GM21717 (cell line): ENCODE measurements around the gene PIK3CB.

Experiments
- ATAC-seq: cut with Tn5 transposase; IDR thresholded peaks from one replicate; pipeline ENCODE4 v1.9.1; 2021; ENCODE audit warnings: mild to moderate bottlenecking, moderate library complexity; ENCODE audit not compliant: unreplicated experiment

Gene PIK3CB

GRCh38 chr3:138834596-138835396 lies at the start of gene PIK3CB:
Gene PIK3CB (minus strand): TSS chr3:138834928. CDS start chr3:138759343, 75,585 bp downstream.
- peak; percentile 89 for ATAC-seq

DNA sequence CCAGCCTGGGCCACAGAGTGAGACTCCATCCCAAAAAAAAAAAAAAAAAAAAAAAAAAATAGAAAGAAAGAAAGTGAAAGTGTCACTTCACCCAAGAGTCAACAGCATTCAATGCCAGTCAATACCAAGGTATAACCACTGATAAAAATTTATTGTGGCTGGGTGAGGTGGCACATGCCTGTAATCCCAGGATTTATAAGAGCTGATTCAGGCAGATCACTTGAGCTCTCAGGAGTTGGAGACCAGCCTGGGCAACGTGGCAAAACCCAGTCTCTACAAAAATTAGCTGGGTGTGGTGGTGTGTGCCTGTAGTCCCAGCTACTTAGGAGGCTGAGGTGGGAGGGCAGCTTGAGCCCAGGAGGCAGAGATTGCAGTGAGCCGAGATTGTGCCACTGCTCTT lies 46.5 kb upstream of the PIK3CB start:
- no peak for ATAC-seq

DNA sequence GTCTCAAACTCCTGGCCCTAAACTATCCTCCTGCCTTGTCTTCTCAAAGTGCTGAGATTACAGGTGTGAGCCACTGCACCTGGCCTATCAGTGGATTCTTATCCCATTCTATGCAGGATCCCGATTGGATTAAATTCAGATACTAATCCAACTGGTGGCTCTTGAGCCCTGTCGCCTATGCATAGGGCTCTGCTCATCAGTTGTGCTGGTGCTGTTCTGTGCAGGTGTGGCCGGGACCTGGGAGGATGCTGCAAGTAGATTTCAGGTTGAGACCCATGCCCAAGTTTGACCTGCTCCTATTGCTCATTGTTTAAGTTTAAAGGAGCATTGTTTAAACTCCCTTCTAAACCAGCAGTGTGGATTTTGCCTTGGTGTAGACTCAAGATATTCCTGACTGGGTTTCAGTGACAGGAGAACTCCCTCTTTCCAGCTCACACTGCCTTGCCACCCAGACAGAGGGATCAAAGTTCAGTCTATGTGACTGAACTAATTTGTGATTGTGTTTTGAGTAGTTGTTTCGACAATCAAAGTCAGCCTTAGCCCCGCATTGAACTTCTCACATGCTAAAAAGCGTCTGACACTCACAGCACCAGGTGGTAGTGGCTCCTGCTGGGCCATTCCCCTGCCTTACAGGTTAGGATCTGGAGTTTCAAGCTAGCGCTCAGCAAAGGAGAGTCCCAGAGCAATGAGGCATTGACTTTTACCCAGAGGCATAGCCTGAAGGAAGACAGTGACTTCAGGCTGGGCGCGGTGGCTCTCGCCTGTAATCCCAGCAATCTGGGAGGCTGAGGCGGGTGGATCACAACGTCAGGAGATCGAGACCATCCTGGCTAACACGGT lies 45.0 kb upstream of the PIK3CB start:
- ATAC-seq: no peak

DNA sequence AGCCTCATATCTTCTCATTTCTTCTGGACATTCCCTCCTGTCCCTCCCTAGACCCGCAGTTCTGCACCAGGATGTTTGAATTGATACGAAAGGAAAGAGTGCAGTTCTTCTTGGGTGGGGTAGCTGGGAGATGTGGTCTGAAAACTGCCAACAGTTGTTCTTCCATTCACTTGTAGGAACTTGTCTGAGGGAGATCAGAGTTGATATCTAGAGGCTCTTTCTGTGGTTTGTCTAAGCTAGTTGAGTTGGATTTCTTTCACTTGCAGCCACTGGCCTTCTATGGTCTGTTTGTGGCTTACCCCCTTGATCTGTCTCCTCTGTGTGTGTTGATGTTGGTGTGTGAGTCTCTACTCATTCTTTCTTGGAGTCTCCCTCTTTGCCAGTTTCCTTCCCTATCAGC lies 42.5 kb upstream of the PIK3CB start:
- ATAC-seq: no peak

GRCh38 chr3:138875754-138876664 lies 41.3 kb upstream of the PIK3CB start:
- ATAC-seq: no peak

GRCh38 chr3:138875096-138875753 lies 40.5 kb upstream of the PIK3CB start:
- ATAC-seq: no peak

- no peak for ATAC-seq
These were observed 38.9 kb upstream of the PIK3CB start for GRCh38 chr3:138873471-138874278.

- no peak for ATAC-seq
These were observed 37.9 kb upstream of the PIK3CB start for GRCh38 chr3:138872632-138873031.

DNA sequence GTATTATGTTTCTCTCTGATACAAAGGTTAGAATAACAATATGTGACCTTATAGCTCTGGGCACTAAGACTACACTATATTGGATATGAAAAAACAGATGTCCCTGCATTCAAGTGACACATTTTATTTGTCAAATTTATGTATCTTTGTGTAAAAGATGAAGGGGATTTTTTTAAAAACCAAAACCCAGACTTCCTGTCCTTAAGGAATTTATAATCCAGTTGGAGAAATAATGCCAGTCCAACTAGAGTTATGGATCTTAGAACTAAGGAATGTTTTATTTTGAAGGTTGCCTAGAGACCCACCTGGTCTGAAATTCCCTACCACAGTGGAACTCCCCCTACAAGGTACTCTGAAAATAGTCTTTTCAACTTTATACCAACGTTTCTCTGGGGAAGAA lies 33.3 kb upstream of the PIK3CB start:
- ATAC-seq: no peak

- no peak for ATAC-seq
These were observed 29.0 kb upstream of the PIK3CB start for GRCh38 chr3:138863776-138864113.

GRCh38 chr3:138862924-138863775 lies 28.4 kb upstream of the PIK3CB start:
- ATAC-seq: no peak

- no peak for ATAC-seq
These were observed 27.8 kb upstream of the PIK3CB start for GRCh38 chr3:138862531-138862923.

- ATAC-seq: no peak
These were observed 27.1 kb upstream of the PIK3CB start for GRCh38 chr3:138861798-138862197.

DNA sequence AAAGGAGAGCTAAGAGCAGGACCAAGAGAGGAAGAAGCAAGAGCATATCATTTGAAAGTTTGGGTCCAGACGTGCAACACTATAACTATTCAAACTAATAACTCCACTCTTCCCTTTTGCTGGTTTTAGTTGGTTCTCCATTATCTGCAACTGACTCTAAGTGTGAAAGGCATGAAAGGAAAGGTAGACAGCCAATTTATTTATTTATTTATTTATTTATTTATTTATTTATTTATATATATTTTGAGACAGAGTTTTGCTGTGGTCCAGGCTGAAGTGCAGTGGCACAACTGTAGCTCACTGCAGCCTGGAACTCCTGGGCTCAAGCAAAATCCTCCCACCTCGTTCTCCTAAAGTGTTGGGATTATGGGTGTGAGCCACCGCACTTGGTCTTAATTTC lies 22.1 kb upstream of the PIK3CB start:
- no peak for ATAC-seq

DNA sequence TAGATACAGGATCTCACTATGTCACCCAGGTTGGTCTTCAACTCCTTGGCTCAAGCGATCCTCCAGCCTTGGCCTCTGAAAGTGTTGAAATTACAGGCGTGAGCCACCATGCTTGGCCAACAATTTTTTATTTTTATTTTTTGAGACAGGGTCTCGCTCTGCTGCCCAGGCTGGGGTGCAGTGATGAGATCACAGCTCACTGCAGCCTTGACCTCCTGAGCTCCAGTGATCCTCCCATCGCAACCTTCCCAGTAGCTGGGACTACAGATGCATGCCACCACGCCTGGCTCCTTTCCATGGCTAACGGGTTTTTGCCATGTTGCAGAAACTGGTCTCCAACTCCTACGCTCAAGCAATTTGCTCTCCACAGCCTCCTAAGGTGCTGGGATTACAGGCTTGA lies 20.2 kb upstream of the PIK3CB start:
- no peak for ATAC-seq

GRCh38 chr3:138854204-138854603 lies 19.5 kb upstream of the PIK3CB start:
- no peak for ATAC-seq

DNA sequence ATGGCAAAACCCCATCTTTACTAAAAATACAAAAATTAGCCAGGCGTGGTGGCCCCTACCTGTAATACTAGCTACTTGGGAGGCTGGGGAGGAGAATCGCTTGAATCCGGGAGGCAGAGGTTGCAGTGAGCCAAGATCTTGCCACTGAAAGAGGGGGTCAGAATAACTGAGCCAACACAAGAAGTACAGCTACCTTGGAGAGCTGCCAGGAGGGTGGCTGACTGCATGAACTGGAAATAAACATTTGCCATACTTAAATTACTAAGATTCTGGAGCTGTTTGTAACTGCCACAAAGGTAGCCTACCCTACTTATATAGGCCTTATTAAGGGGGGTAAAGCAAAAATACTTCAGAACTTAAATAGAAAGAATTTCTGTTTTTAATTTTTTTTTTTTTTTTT lies 15.4 kb upstream of the PIK3CB start:
- ATAC-seq: no peak

DNA sequence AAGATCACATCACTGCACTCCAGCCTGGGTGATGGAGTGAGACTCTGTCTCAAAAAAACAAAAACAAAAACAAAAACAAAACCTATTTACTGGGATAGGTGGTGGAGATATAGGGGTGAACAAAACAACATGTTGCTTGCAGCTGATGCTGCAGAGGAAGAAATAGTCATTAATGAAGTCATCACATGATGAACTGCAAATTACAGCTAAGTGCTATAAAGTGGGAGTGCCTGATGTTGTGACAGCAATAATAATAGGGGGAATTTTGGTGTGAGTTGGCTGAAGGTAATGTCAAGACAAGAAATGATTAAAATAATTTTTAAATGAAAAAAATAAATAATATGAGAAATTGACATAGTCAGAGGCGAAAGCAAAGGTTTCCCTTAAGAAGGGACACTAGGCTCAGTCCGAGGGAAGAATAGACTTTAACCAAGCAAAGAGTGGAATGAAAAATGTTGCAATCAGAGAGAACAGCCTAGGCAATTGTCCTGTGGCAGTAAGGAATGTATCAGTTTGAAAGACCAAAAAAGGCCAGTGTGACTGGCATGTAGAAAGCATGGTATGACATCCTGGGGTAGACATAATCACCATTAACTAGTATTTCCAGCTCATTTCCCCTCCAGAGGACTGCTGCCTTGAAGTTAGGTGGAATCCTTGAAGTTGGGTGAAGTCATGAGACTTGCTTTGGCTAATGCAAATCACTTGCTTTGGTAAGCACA lies 14.7 kb upstream of the PIK3CB start:
- no peak for ATAC-seq
